Measurements from ENCODE around the gene BNIP5.

- TF ChIP-seq CTCF (IDR thresholded peaks at IDR 0.05) (no peak), POLR2A (IDR thresholded peaks at IDR 0.05) (no peak)
Measured at GRCh38 chr6:36285797-36286196, 50.9 kb downstream of the BNIP5 start.

Data from ovary (tissue), 3 donors.